ENCODE measurements around the gene RASAL2. TPM values are rescaled to one million over a fixed set of nuclear protein-coding genes. Genes with fewer than 3 reads are reported as not detected.

The RASAL2 gene
- total and polyA plus RNA-seq, 2 donors (not counting 1 experiment from before 2014, with no cell fraction given), result 11.9 to 21.8 TPM

GRCh38 chr1:178051071-178051470, 42.8 kb upstream of the RASAL2 start:
- H2AFZ ChIP-seq (ENCODE audit: low read length), result no peak overlapping the region
- DNase-seq (ENCODE audit: low read depth in 2 of 2), result no peak

GRCh38 chr1:178052650-178053461, 41.0 kb upstream of the RASAL2 start:
- no peak overlapping the region for H3K9ac ChIP-seq (ENCODE audit: insufficient read depth, low read length)
- H3K36me3 ChIP-seq (ENCODE audit: control insufficient read depth, insufficient read depth, low read length), result no peaks in the 10 kb centered on the region
- no peaks in the 10 kb centered on the region for H3K27me3 ChIP-seq (ENCODE audit: control insufficient read depth, insufficient read depth, low read length)
- H3K4me3 ChIP-seq (replicated peaks in 1 of 4; ENCODE audit: control extremely low read depth in 1 of 4, insufficient read depth in 1 of 4, low read depth in 3 of 4, low read length in 4 of 4), result no peak overlapping the region
- H3K9me3 ChIP-seq (ENCODE audit: control insufficient read depth, insufficient read depth, low read depth, low read length), result no peaks in the 10 kb centered on the region
- peak overlapping the region; percentile 11 for H3K4me2 ChIP-seq (ENCODE audit: extremely low read depth, insufficient read depth, low read length)
- H4K20me1 ChIP-seq (ENCODE audit: control insufficient read depth, extremely low read depth, insufficient read depth, low read length), result no peaks in the 10 kb centered on the region
- no peaks in the 10 kb centered on the region for H3K79me2 ChIP-seq (ENCODE audit: control insufficient read depth, insufficient read depth, low read length)
- no peak overlapping the region for H3K27ac ChIP-seq (ENCODE audit: insufficient read depth, low read length)
- peaks cover 14% of the 10 kb centered on the region for H3K4me1 ChIP-seq (ENCODE audit: control insufficient read depth, extremely low read depth, insufficient read depth, low read length)
- peak; percentile 44 to 67 for DNase-seq (ENCODE audit: low read depth in 2 of 2)
- TF ChIP-seq EZH2 (IDR thresholded peaks at IDR 0.05; ENCODE audit: low read length, missing control alignments) (no peak), CTCF (conservative IDR thresholded peaks at IDR 0.05 in 1 of 2, IDR thresholded peaks at IDR 0.05 in 1 of 2; ENCODE audit: low read depth in 1 of 2, low read length in 2 of 2) (no peak)
- H2AFZ ChIP-seq (ENCODE audit: low read length), result peak overlapping the region; percentile 15

More at GRCh38 chr1:178051071-178051470, 42.8 kb upstream of the RASAL2 start:
- no peaks in the 10 kb centered on the region for H3K9me3 ChIP-seq (ENCODE audit: control insufficient read depth, insufficient read depth, low read depth, low read length)
- H3K79me2 ChIP-seq (ENCODE audit: control insufficient read depth, insufficient read depth, low read length), result no peaks in the 10 kb centered on the region
- H3K4me3 ChIP-seq (replicated peaks in 1 of 4; ENCODE audit: control extremely low read depth in 1 of 4, insufficient read depth in 1 of 4, low read depth in 3 of 4, low read length in 4 of 4), result no peak overlapping the region
- peaks cover 5% of the 10 kb centered on the region for H3K4me1 ChIP-seq (ENCODE audit: control insufficient read depth, extremely low read depth, insufficient read depth, low read length)
- H3K36me3 ChIP-seq (ENCODE audit: control insufficient read depth, insufficient read depth, low read length), result no peaks in the 10 kb centered on the region
- TF ChIP-seq CTCF (conservative IDR thresholded peaks at IDR 0.05 in 1 of 2, IDR thresholded peaks at IDR 0.05 in 1 of 2; ENCODE audit: low read depth in 1 of 2, low read length in 2 of 2) (no peak), EZH2 (IDR thresholded peaks at IDR 0.05; ENCODE audit: low read length, missing control alignments) (no peak)
- no peak overlapping the region for H3K27ac ChIP-seq (ENCODE audit: insufficient read depth, low read length)
- H3K27me3 ChIP-seq (ENCODE audit: control insufficient read depth, insufficient read depth, low read length), result no peaks in the 10 kb centered on the region
- no peak overlapping the region for H3K9ac ChIP-seq (ENCODE audit: insufficient read depth, low read length)
- no peaks in the 10 kb centered on the region for H4K20me1 ChIP-seq (ENCODE audit: control insufficient read depth, extremely low read depth, insufficient read depth, low read length)
- H3K4me2 ChIP-seq (ENCODE audit: extremely low read depth, insufficient read depth, low read length), result no peak overlapping the region

- H3K36me3 ChIP-seq (ENCODE audit: control insufficient read depth, insufficient read depth, low read length), result no peaks in the 10 kb centered on the region
- no peaks in the 10 kb centered on the region for H3K9me3 ChIP-seq (ENCODE audit: control insufficient read depth, insufficient read depth, low read depth, low read length)
- H3K27me3 ChIP-seq (ENCODE audit: control insufficient read depth, insufficient read depth, low read length), result no peaks in the 10 kb centered on the region
- H3K4me1 ChIP-seq (ENCODE audit: control insufficient read depth, extremely low read depth, insufficient read depth, low read length), result peaks cover 20% of the 10 kb centered on the region
- no peaks in the 10 kb centered on the region for H4K20me1 ChIP-seq (ENCODE audit: control insufficient read depth, extremely low read depth, insufficient read depth, low read length)
- no peaks in the 10 kb centered on the region for H3K79me2 ChIP-seq (ENCODE audit: control insufficient read depth, insufficient read depth, low read length)
- DNase-seq (ENCODE audit: low read depth in 2 of 2), result peak in 1 of 2 donors; percentile 6
- H3K4me2 ChIP-seq (ENCODE audit: extremely low read depth, insufficient read depth, low read length), result no peak overlapping the region
- peak overlapping the region; percentile 30 for H2AFZ ChIP-seq (ENCODE audit: low read length)
- TF ChIP-seq EZH2 (IDR thresholded peaks at IDR 0.05; ENCODE audit: low read length, missing control alignments) (no peak), CTCF (conservative IDR thresholded peaks at IDR 0.05 in 1 of 2, IDR thresholded peaks at IDR 0.05 in 1 of 2; ENCODE audit: low read depth in 1 of 2, low read length in 2 of 2) (no peak)
- H3K4me3 ChIP-seq (replicated peaks in 1 of 4; ENCODE audit: control extremely low read depth in 1 of 4, insufficient read depth in 1 of 4, low read depth in 3 of 4, low read length in 4 of 4), result no peak overlapping the region
- no peak overlapping the region for H3K9ac ChIP-seq (ENCODE audit: insufficient read depth, low read length)
- H3K27ac ChIP-seq (ENCODE audit: insufficient read depth, low read length), result no peak overlapping the region
Measured at GRCh38 chr1:178055093-178055492, 38.8 kb upstream of the RASAL2 start.
